Spleen (tissue), 11 donors: ENCODE results near the gene LSAMP. TPM values are rescaled to one million over a fixed set of nuclear protein-coding genes. Genes with fewer than 3 reads are reported as not detected.

ENCODE experiments used
- DNase-seq: peaks from one replicate; pipeline ENCODE4 v3.0.0-alpha.2; 2020
- H3K27ac ChIP-seq, 8 donors: fragments of 200-600 bp; sonication (generic) in 7 of 8; 1 replicate in 4 of 8; 2 replicates in 4 of 8; pipeline versions ENCODE4 v1.5.0 to v1.8.0; 2016 to 2021; ENCODE audit warnings: inconsistent platforms in 4 of 8, mild to moderate bottlenecking in 4 of 8, moderate library complexity in 1 of 8
- H3K27me3 ChIP-seq, 7 donors: fragments of 200-600 bp; sonication (generic) in 6 of 7; replicated peaks in 1 of 7; 1 replicate in 4 of 7; 2 replicates in 3 of 7; pipeline versions ENCODE4 v1.5.0 to v1.8.0; 2016 to 2021; ENCODE audit warnings: inconsistent platforms in 3 of 7, mild to moderate bottlenecking in 1 of 7
- H3K36me3 ChIP-seq, 6 donors: fragments of 200-600 bp; sonication (generic) in 5 of 6; 1 replicate in 4 of 6; 2 replicates in 2 of 6; pipeline versions ENCODE4 v1.5.0 to v1.8.0; 2016 to 2021; ENCODE audit warnings: inconsistent platforms in 2 of 6
- H3K4me1 ChIP-seq, 6 donors: fragments of 200-600 bp; sonication (generic) in 5 of 6; 1 replicate in 3 of 6; 2 replicates in 3 of 6; pipeline versions ENCODE4 v1.5.0 to v1.8.0; 2016 to 2021; ENCODE audit warnings: inconsistent platforms in 3 of 6
- H3K4me3 ChIP-seq, 8 donors: fragments of 200-600 bp; sonication (generic) in 7 of 8; 1 replicate in 4 of 8; 2 replicates in 4 of 8; pipeline versions ENCODE4 v1.5.0 to v1.8.0; 2016 to 2021; ENCODE audit warnings: inconsistent platforms in 4 of 8, mild to moderate bottlenecking in 4 of 8, moderate library complexity in 2 of 8
- H3K9me3 ChIP-seq, 8 donors: fragments of 200-600 bp; sonication (generic) in 7 of 8; 1 replicate in 4 of 8; 2 replicates in 4 of 8; pipeline versions ENCODE4 v1.5.0 to v1.8.0; 2016 to 2021; ENCODE audit warnings: inconsistent platforms in 4 of 8
- POLR2A ChIP-seq, 3 donors: fragments of 450-650 bp; IDR thresholded peaks; one replicate each; pipeline ENCODE4 v1.5.1; 2017; ENCODE audit warnings: antibody characterized with exemption in 3 of 3, mild to moderate bottlenecking in 1 of 3
- POLR2AphosphoS5 ChIP-seq, 3 donors: sonication (generic); formaldehyde crosslinking; IDR thresholded peaks; one replicate each; pipeline ENCODE4 v1.5.1; 2017; ENCODE audit warnings: antibody characterized with exemption in 3 of 3
- WGBS, 5 donors: extraction: QIAGEN DNeasy Blood & Tissue Kit in 3 of 5; methylation state at CpG; one replicate each; pipeline versions ENCODE4 v1.1.5 to v1.1.7; 2013 to 2018; 5-methylcytosine and 5-hydroxymethylcytosine counted together
- intact Hi-C: fragments of 100-400 bp; cut with DNase I; formaldehyde crosslinking; loops from one replicate; pipeline ENCODE4 v1.15.0; 2023; ENCODE audit warnings: low total_unique reads
- polyA plus RNA-seq, 3 donors: library from polyadenylated mRNA; stranded (reverse); fragments of 200-250 nt; gene quantifications; one replicate each; pipeline ENCODE4 v1.2.1, GENCODE V29; 2013
- total RNA-seq, 7 donors: library from RNA; depleted of rRNA in 3 of 7; stranded (reverse); fragments of >200 nt in 3 of 7; fragmentation: NEBNext Ultra II Directional in 4 of 7; extraction: Animal tissue kit (Norgen Biotek cat#: 25700) in 4 of 7; gene quantifications; one replicate each; pipeline versions ENCODE4 v1.1.0 to v1.2.1, GENCODE V29; 2016 to 2021
- TF ChIP-seq, protein P1 (sequence below), 11 experiments: fragments of 200-600 bp in 7 of 11; fragments of 450-650 bp in 4 of 11; sonication (generic) in 4 of 11; IDR thresholded peaks in 8 of 11; conservative IDR thresholded peaks in 3 of 11; 1 replicate in 7 of 11; 2 replicates in 4 of 11; pipeline versions ENCODE4 v1.4.0 to v1.8.0; 2016 to 2021; ENCODE audit warnings: antibody characterized with exemption in 11 of 11, inconsistent platforms in 4 of 11, mild to moderate bottlenecking in 1 of 11
- donor health status: healthy with polysubstance abuse.
- donor health status: DM: no; HTN: no; CAD: no; lungs with moderate emphysema.
- donor health status: DM: no; HTN: no; CAD: no.
- donor health status: Bipolar disorder and iron deficiency.
- donor health status: healthy.
- donor health status: DM: no; HTN: no; CAD: no.
- donor health status: DM: yes; HTN: yes; CAD: no.

LSAMP gene
- total and polyA plus RNA-seq, 10 donors = 0.45 to 6.8 (median 1.3) TPM

DNA sequence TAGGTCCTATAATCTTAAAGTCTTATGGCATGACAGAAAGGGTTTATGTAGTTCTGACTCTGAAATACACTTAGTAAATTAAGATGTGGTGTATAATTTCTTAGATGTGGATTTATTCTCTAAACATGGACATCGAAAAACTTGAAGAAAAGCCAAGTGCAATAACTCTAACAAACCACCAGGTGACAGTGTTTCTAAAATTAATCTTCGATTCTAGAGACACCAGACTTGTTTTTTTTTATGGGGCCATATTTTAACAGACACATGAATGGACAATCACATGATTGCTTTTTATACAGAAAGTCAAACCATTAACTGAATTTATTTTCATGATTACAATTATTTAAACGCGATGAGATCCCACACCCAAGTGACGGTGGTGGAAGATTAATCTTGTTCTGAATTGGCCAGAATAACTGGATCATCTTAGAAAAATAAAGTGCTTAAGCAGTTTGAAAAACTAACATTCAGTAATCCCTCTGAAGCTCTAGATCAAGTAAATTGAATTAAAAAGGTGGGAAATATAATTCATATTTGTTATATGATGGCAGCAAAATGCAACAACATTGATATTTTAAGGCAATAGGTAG, 305.1 kb downstream of the LSAMP start:
- no peaks in the 10 kb centered on the region for H3K4me1 ChIP-seq
- TF ChIP-seq POLR2A (IDR thresholded peaks at IDR 0.05) = no peak
- TF ChIP-seq, protein P1, sequence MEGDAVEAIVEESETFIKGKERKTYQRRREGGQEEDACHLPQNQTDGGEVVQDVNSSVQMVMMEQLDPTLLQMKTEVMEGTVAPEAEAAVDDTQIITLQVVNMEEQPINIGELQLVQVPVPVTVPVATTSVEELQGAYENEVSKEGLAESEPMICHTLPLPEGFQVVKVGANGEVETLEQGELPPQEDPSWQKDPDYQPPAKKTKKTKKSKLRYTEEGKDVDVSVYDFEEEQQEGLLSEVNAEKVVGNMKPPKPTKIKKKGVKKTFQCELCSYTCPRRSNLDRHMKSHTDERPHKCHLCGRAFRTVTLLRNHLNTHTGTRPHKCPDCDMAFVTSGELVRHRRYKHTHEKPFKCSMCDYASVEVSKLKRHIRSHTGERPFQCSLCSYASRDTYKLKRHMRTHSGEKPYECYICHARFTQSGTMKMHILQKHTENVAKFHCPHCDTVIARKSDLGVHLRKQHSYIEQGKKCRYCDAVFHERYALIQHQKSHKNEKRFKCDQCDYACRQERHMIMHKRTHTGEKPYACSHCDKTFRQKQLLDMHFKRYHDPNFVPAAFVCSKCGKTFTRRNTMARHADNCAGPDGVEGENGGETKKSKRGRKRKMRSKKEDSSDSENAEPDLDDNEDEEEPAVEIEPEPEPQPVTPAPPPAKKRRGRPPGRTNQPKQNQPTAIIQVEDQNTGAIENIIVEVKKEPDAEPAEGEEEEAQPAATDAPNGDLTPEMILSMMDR (IDR thresholded peaks at IDR 0.05 in 8 of 11, conservative IDR thresholded peaks at IDR 0.05 in 3 of 11) = peak in 8 of 11 experiments; percentile 14 to 55 (median 48)
- H3K36me3 ChIP-seq = no peaks in the 10 kb centered on the region
- no peak overlapping the region for H3K27ac ChIP-seq
- intact Hi-C loops = no loop called here
- 34 to 44% (median 38%) methylated on average over 5 of the region's 5 CpGs for WGBS, 5 donors
- no peak for DNase-seq
- no peak overlapping the region for H3K4me3 ChIP-seq
- peaks cover 0 to 13% (median 3%) of the 10 kb centered on the region in 8 donors for H3K9me3 ChIP-seq
- no peaks in the 10 kb centered on the region for H3K27me3 ChIP-seq

GRCh38 chr3:116139641-116140040, 305.6 kb downstream of the LSAMP start:
- no peak overlapping the region for H3K4me3 ChIP-seq
- 83 to 89% (median 86%) methylated on average over 2 of the region's 2 CpGs for WGBS, 5 donors
- TF ChIP-seq, protein P1 (IDR thresholded peaks at IDR 0.05 in 8 of 11, conservative IDR thresholded peaks at IDR 0.05 in 3 of 11) = no peak
- TF ChIP-seq POLR2A (IDR thresholded peaks at IDR 0.05) = no peak
- TF ChIP-seq POLR2AphosphoS5 (IDR thresholded peaks at IDR 0.05) = no peak
- intact Hi-C loops = no loop called here
- no peak overlapping the region for H3K27ac ChIP-seq
- H3K36me3 ChIP-seq = no peaks in the 10 kb centered on the region
- H3K9me3 ChIP-seq = peaks cover 0 to 8% (median 0%) of the 10 kb centered on the region in 8 donors
- H3K27me3 ChIP-seq = no peaks in the 10 kb centered on the region
- no peaks in the 10 kb centered on the region for H3K4me1 ChIP-seq
- no peak for DNase-seq

DNA sequence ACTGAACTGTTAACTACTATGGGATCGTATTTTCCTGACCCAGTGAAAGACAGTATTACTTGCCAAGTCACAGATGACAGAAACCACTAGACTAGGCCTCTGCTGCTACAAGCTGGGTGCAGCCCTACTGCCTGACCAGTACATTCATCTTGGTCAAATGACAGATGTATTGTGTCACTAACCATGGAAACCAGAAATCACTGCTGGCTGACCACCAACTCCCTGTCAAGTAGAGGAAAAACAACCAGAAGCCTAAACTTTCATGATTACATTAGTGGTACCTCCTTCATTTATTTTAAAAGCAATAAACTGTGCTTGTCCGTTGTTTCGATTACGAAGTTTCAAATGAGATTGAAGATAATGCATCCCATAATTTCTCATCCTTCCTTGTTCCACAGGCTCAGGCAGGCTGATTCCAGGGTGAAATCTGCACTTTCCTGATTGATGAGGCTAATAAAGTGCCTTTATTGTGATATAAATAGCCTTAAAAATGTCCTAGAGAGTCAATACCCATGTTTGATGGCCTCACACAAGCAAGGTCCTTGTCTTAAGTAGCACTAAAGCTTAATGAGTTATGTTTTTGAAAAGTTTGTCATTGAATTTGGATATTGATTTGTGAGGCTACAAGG, 309.7 kb downstream of the LSAMP start:
- WGBS, 5 donors = 48 to 94% (median 67%) methylated on average over 4 of the region's 4 CpGs
- Histone ChIP-seq H3K36me3 (no peaks in the 10 kb centered on the region), H3K27me3 (no peaks in the 10 kb centered on the region), H3K27ac (no peak overlapping the region), H3K4me1 (no peaks in the 10 kb centered on the region), H3K9me3 (no peaks in the 10 kb centered on the region), H3K4me3 (no peak overlapping the region)
- DNase-seq = no peak
- TF ChIP-seq POLR2A (IDR thresholded peaks at IDR 0.05) (no peak), POLR2AphosphoS5 (IDR thresholded peaks at IDR 0.05) (no peak)
- TF ChIP-seq, protein P1 (IDR thresholded peaks at IDR 0.05 in 8 of 11, conservative IDR thresholded peaks at IDR 0.05 in 3 of 11) = no peak
- intact Hi-C loops = no loop called here

DNA sequence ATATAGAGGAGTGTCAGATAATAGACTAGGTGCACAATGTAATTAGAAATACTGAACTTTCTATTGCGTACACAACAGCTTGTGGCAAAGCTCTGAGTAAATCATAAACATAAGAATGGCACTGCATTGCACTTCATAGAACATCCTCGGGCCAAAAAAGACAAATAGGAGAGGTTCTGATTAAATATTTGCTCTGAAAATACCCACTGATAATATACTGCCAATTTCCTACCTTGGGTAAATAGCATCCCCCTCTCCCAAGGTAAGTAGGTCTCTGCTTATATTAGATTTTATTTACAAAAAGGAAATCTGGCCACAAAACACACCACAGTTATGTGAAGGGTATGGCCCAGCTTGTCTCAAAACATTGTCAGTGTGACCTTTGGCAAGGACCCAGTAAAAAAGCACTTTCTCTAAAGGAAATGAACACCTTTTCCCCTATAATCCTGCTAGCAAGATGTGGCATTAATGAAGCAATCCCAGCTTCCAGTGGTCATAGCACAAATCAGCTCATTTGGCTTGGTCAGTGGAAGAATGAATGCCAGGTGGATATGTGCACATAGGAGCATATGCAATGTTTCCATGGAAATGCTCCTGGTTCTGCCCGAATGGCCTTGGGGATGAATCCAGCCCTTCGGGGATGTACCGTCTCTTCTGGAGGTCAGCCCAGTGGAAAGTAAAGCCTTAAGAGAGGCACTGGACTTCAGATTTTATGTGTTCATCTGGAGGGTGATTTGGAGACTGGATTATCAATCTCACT, 315.9 kb downstream of the LSAMP start:
- no peak overlapping the region for H3K27ac ChIP-seq
- WGBS, 5 donors = 72 to 91% (median 82%) methylated on average over 5 of the region's 5 CpGs

More for the DNA sequence above, 315.9 kb downstream of the LSAMP start:
- H3K9me3 ChIP-seq = no peaks in the 10 kb centered on the region
- no peaks in the 10 kb centered on the region for H3K4me1 ChIP-seq
- DNase-seq = no peak
- intact Hi-C loops = no loop called here
- H3K36me3 ChIP-seq = no peaks in the 10 kb centered on the region
- no peak overlapping the region for H3K4me3 ChIP-seq
- H3K27me3 ChIP-seq = no peaks in the 10 kb centered on the region
- TF ChIP-seq POLR2A (IDR thresholded peaks at IDR 0.05) (no peak), POLR2AphosphoS5 (IDR thresholded peaks at IDR 0.05) (no peak)
- TF ChIP-seq, protein P1 (IDR thresholded peaks at IDR 0.05 in 8 of 11, conservative IDR thresholded peaks at IDR 0.05 in 3 of 11) = no peak
